GM12891 (cell line): ENCODE data around the gene THNSL1.

ENCODE experiments used
- POLR2A ChIP-seq: IDR thresholded peaks from 2 replicates; pipeline ENCODE4 v1.6.1; 2011; ENCODE audit warnings: low read depth, low read length, control low read depth
- POLR2AphosphoS5 ChIP-seq: IDR thresholded peaks from 2 replicates; pipeline ENCODE4 v1.6.1; 2011; ENCODE audit warnings: low read depth, low read length, control low read depth
- POU2F2 ChIP-seq: IDR thresholded peaks from 2 replicates; pipeline ENCODE4 v1.6.1; 2011; ENCODE audit warnings: low read depth, mild to moderate bottlenecking, control low read depth, low read length, moderate library complexity
- TAF1 ChIP-seq: IDR thresholded peaks from 2 replicates; pipeline ENCODE4 v1.6.1; 2011; ENCODE audit warnings: low read depth, low read length, control low read depth

DNA sequence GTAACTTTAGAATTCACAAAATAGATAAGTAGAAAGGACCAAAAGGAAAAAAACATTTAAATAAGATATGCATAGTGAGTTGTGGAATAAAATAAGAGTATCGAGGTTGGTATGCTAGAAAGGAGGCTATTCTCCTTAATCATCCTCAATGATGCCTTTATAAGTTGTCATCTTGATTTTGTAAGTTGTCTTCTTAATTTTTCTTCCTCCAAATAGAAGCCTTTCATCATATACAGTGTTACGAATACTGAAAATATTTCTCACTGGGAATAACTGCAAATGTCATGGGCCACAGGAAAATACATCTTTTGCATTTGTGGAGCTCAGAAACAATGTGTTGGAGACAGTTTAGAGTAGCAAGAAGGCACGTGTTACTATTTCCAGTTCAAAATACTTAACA is 32.5 kb upstream of the THNSL1 start:
- no peak for TF ChIP-seq POLR2A
- no peak for TF ChIP-seq POLR2AphosphoS5
- no peak for TF ChIP-seq TAF1
- no peak for TF ChIP-seq POU2F2
